Subcutaneous adipose tissue (tissue), 4 donors: ENCODE results near the gene MRPL23. TPM values are rescaled to one million over a fixed set of nuclear protein-coding genes. Genes with fewer than 3 reads are reported as not detected.

Experiments used
- CTCF ChIP-seq: fragments of 450-650 bp; IDR thresholded peaks from one replicate; pipeline ENCODE4 v1.5.1; 2016; ENCODE audit warnings: low read depth, mild to moderate bottlenecking, control low read depth, antibody characterized with exemption, moderate library complexity
- total RNA-seq, 4 donors: library from RNA; depleted of rRNA; stranded (reverse); fragments of >200 nt; gene quantifications; one replicate each; pipeline ENCODE4 v1.1.0, GENCODE V29; 2016

MRPL23 gene
- total RNA-seq, 4 donors from 2014 or later: 113 to 142 (median 116) TPM

GRCh38 chr11:1912289-1912878 is 34.7 kb upstream of the MRPL23 start:
- TF ChIP-seq CTCF: no peak

- TF ChIP-seq CTCF: no peak
Observed at GRCh38 chr11:1913271-1914060, 33.7 kb upstream of the MRPL23 start.

- no peak for TF ChIP-seq CTCF
Observed at GRCh38 chr11:1915795-1916131, 31.4 kb upstream of the MRPL23 start.

GRCh38 chr11:1916132-1916985 is 30.8 kb upstream of the MRPL23 start:
- TF ChIP-seq CTCF: no peak

GRCh38 chr11:1916986-1917522 is 30.1 kb upstream of the MRPL23 start:
- no peak for TF ChIP-seq CTCF

- no peak for TF ChIP-seq CTCF
Observed at GRCh38 chr11:1917523-1918435, 29.4 kb upstream of the MRPL23 start.
